Kidney (tissue), 14 donors: Measurements from ENCODE around the gene CDK14. TPM values are rescaled to one million over a fixed set of nuclear protein-coding genes. Genes with fewer than 3 reads are reported as not detected.

Source experiments
- DNase-seq, 5 donors: peaks; one replicate each; pipeline ENCODE4 v3.0.0-alpha.2; 2013 to 2020
- FAIRE-seq: peaks from 2 replicates; lab custom pipeline; 2012; peaks lifted over from hg19 to GRCh38; lab: Jason Lieb, UNC
- H3K27ac ChIP-seq, 2 donors: one replicate each; pipeline ENCODE4 v1.7.0; 2013; ENCODE audit warnings: low read depth in 2 of 2, low read length in 2 of 2, inconsistent platforms in 1 of 2
- H3K27me3 ChIP-seq: one replicate; pipeline ENCODE4 v1.7.1; 2013; ENCODE audit warnings: low read length, inconsistent platforms; ENCODE audit not compliant: control insufficient read depth, insufficient read depth
- H3K36me3 ChIP-seq, 3 donors: one replicate each; pipeline versions ENCODE4 v1.7.0 to v1.7.1; 2013; ENCODE audit warnings: low read length in 3 of 3, control low read depth in 1 of 3, inconsistent platforms in 1 of 3; ENCODE audit not compliant: insufficient read depth in 3 of 3, control insufficient read depth in 2 of 3
- H3K4me1 ChIP-seq, 3 donors: one replicate each; pipeline versions ENCODE4 v1.7.0 to v1.7.1; 2013; ENCODE audit warnings: low read length in 3 of 3, inconsistent platforms in 1 of 3, low read depth in 1 of 3; ENCODE audit not compliant: control insufficient read depth in 2 of 3, insufficient read depth in 2 of 3
- H3K4me3 ChIP-seq, 3 donors: one replicate each; pipeline versions ENCODE4 v1.7.0 to v1.8.1; 2013; ENCODE audit warnings: low read length in 3 of 3, control low read depth in 1 of 3, inconsistent platforms in 1 of 3
- H3K9ac ChIP-seq, 3 donors: one replicate each; pipeline versions ENCODE4 v1.7.0 to v1.7.1; 2013; ENCODE audit warnings: low read length in 3 of 3, control low read depth in 1 of 3, inconsistent platforms in 1 of 3
- H3K9me3 ChIP-seq, 3 donors: one replicate each; pipeline versions ENCODE4 v1.7.0 to v1.7.1; 2013; ENCODE audit warnings: low read length in 3 of 3, control low read depth in 1 of 3, inconsistent platforms in 1 of 3; ENCODE audit not compliant: control insufficient read depth in 2 of 3, insufficient read depth in 1 of 3
- CTCF ChIP-seq: IDR thresholded peaks from 3 replicates; pipeline ENCODE4 v1.5.1; 2012; ENCODE audit warnings: mild to moderate bottlenecking, moderate library complexity, borderline replicate concordance; ENCODE audit not compliant: insufficient read depth; ENCODE audit errors: extremely low read depth
- intact Hi-C: fragments of 100-400 bp; cut with DNase I; formaldehyde crosslinking; loops from one replicate; pipeline ENCODE4 v1.11.1; 2022
- polyA plus RNA-seq: library from polyadenylated mRNA; stranded (reverse); fragments of 350-450 nt; fragmentation: Illumina TruSeq; extraction: RNeasy Lipid Tissue Mini Kit (QIAGEN cat#74804); gene quantifications from one replicate; pipeline ENCODE4 v1.2.3, GENCODE V29; 2014; ENCODE audit warnings: low read depth, low replicate concordance; ENCODE audit not compliant: insufficient read depth
- total RNA-seq: library from RNA; stranded (reverse); fragmentation: NEBNext Ultra II Directional; extraction: Animal tissue kit (Norgen Biotek cat#: 25700); gene quantifications from one replicate; pipeline ENCODE4 v1.2.1, GENCODE V29; 2021
- donor health status: control.
- donor health status: control.
- donor health status: control.
- donor health status: control.
- donor health status: control.
- donor health status: DM: yes; HTN: yes; CAD: no.
- donor health status: Normal renal cell carcinoma (clear cell type).

CDK14 gene
- total and polyA plus RNA-seq, 2 donors from 2014 or later, result 11.9 to 33.9 TPM

DNA sequence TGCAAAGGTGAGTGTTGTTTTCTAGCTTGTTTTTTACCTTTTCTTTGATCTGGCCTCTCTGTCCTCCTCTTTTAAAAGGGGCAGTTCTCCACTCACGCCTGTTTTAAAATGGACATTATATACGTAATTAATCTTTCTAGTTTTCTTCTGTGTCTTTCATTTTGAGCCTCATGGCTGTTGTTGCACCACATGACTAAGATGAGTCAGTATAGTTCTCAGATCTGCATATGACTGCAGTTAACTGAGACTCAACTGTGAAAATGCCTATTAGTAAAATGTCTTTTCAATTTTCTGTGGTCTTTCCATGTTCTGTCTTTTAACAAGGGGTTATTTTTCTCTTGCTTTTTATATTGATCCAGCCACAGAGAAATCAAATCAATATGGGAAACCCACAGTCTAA lies 296.1 kb downstream of the CDK14 start:
- Histone ChIP-seq H3K4me1 (no peaks in the 10 kb centered on the region), H3K9ac (no peak overlapping the region), H3K4me3 (no peak overlapping the region), H3K36me3 (no peaks in the 10 kb centered on the region), H3K27me3 (no peaks in the 10 kb centered on the region), H3K27ac (no peak overlapping the region), H3K9me3 (no peaks in the 10 kb centered on the region)
- no peak for DNase-seq
- no peak for TF ChIP-seq CTCF
- intact Hi-C loops, result no loop called here
- FAIRE-seq, result no peak

DNA sequence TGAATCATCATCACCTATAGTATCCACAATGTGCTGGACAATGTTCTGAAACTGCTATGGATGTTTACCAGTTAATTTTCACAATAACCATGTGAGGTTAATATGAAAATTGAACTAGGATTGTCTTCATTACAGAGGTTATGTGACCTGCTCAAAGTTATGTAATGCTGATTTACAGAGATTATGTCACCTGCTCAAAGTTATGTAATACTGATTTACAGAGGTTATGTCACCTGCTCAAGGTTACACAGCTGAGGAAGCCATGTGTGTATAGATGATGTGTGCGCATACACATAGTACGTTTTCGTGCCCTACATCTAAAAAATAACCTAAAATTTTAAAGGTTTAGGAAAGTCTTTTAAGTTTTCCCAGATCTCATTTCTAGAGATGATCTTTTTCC lies 298.0 kb downstream of the CDK14 start:
- intact Hi-C loops, result no loop called here
- no peak for FAIRE-seq

DNA sequence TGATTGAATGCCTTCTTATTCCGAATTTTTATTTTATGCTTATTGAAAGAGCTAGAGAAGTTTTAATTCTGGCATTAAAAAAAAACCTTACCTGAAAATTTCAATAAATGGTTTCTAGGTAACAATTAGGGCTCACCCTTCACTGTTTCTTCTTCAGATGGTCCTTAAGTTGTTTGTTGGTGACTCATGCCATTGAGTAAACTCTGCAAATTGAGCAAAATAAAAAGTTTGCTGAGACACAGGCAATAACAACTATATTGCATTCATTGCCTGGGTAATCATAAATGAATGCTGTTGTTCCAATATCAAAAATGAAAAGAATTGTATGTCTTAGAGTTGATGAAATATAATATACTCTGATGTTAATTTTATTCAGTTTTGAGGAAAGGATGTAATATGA lies 300.3 kb downstream of the CDK14 start:
- no peak for TF ChIP-seq CTCF
- H3K4me1 ChIP-seq, result no peaks in the 10 kb centered on the region
- no peaks in the 10 kb centered on the region for H3K9me3 ChIP-seq
- FAIRE-seq, result no peak
- H3K27me3 ChIP-seq, result no peaks in the 10 kb centered on the region
- no peak overlapping the region for H3K27ac ChIP-seq
- intact Hi-C loops, result no loop called here
- H3K9ac ChIP-seq, result no peak overlapping the region
- DNase-seq, result no peak
- no peak overlapping the region for H3K4me3 ChIP-seq
- H3K36me3 ChIP-seq, result no peaks in the 10 kb centered on the region

More for the DNA sequence above, 298.0 kb downstream of the CDK14 start:
- Histone ChIP-seq H3K4me3 (no peak overlapping the region), H3K9me3 (no peaks in the 10 kb centered on the region), H3K27ac (no peak overlapping the region), H3K36me3 (no peaks in the 10 kb centered on the region), H3K4me1 (no peaks in the 10 kb centered on the region), H3K27me3 (no peaks in the 10 kb centered on the region), H3K9ac (no peak overlapping the region)
- no peak for TF ChIP-seq CTCF
- DNase-seq, result no peak

DNA sequence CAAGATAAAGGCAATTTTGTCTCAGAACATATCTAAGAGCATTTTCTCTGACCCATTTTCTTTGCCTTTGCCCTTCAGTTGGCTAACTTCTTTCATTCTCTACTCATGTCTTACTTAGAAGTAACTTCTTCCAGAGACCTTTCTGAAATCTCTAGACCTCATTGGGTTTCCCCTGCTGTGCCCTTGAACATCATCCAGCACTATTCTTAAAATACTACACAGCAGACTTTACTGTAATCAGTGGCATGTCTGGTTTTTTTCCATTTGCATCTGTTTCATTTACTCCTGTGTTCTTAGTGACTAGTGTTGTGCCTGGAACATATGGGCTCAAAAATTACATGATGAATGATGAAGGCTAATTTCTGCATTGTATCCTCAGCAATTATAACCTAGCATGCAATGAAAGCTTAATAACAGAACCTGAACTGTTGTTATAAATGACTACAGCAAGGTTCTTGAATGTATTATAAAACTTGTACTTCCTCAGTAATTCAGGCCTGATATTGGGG lies 301.9 kb downstream of the CDK14 start:
- Histone ChIP-seq H3K27me3 (no peaks in the 10 kb centered on the region), H3K9ac (no peak overlapping the region), H3K4me1 (no peaks in the 10 kb centered on the region), H3K36me3 (no peaks in the 10 kb centered on the region), H3K27ac (no peak overlapping the region), H3K9me3 (no peaks in the 10 kb centered on the region), H3K4me3 (no peak overlapping the region)
- FAIRE-seq (no peak), DNase-seq (no peak)
- intact Hi-C loops, result no loop called here
- TF ChIP-seq CTCF, result no peak
